HCT116 (cell line): Measurements from ENCODE around the gene TIAM1. TPM values are rescaled to one million over a fixed set of nuclear protein-coding genes. Genes with fewer than 3 reads are reported as not detected.

ENCODE experiments used
- ATAC-seq: fragments of 200-7000 bp; cut with Tn5 transposase; 2 replicates; pipeline ENCODE4 v1.9.1; 2020; ENCODE audit warnings: mild to moderate bottlenecking, moderate library complexity
- BruUV-seq: library from RNA; stranded (reverse); fragments of 400-500 nt; replicated peaks from 2 replicates; lab custom pipeline; 2021; lab: Mats Ljungman, UMichigan
- CTCF ChIA-PET: fragments of 300-600 bp; sonication (Branson Sonifier 250); formaldehyde crosslinking; loops from one replicate; lab custom pipeline; 2021; ENCODE audit warnings: antibody characterized with exemption; lab: Charles Lee
- POLR2A ChIA-PET: fragments of 300-600, 350-600 bp; sonication (Branson Sonifier 250); formaldehyde crosslinking; loops from one replicate; lab custom pipeline; 2021; ENCODE audit warnings: antibody characterized with exemption; lab: Charles Lee
- RAD21 ChIA-PET, 2 experiments: fragments of 300-600 bp; sonication (Branson Sonifier 250); formaldehyde crosslinking; loops; one replicate each; lab custom pipeline; 2023; ENCODE audit warnings: low total read pairs in 2 of 2; ENCODE audit not compliant: uncharacterized antibody in 2 of 2, unreplicated experiment in 2 of 2, low non-redundant PET in 1 of 2; lab: Charles Lee
- DNase-seq: peaks from one replicate; pipeline ENCODE4 v3.0.0-alpha.2; 2010; ENCODE audit warnings: low read depth, low spot score
- H2AFZ ChIP-seq: fragments of 200-600 bp; shearing (Covaris generic), sonication (generic); 2 replicates; pipeline ENCODE4 v1.6.1; 2017; ENCODE audit warnings: low read depth, mixed run types, mixed read lengths, antibody characterized with exemption, low read length; ENCODE audit not compliant: poor library complexity, severe bottlenecking
- H3K27ac ChIP-seq: 2 replicates; pipeline ENCODE4 v1.5.1; 2012; ENCODE audit warnings: low read depth, low read length
- H3K27me3 ChIP-seq: fragments of 200-600 bp; sonication (generic); 2 replicates; pipeline ENCODE4 v1.6.1; 2016; ENCODE audit warnings: mixed run types, low read length, mixed read lengths; ENCODE audit not compliant: insufficient read depth
- H3K36me3 ChIP-seq, 2 experiments: fragments of 200-500 bp in 1 of 2; fragments of 200-600 bp in 1 of 2; sonication (Bioruptor generic) in 1 of 2; sonication (generic) in 1 of 2; 2 replicates each; pipeline versions ENCODE4 v1.5.1 to v1.6.1; 2014 to 2016; ENCODE audit warnings: low read length in 2 of 2, inconsistent platforms in 1 of 2, mixed read lengths in 1 of 2, mixed run types in 1 of 2; ENCODE audit not compliant: insufficient read depth in 2 of 2, control insufficient read depth in 1 of 2
- H3K4me1 ChIP-seq, 2 experiments: fragments of 200-600 bp in 1 of 2; sonication (generic) in 1 of 2; 2 replicates each; pipeline versions ENCODE4 v1.5.1 to v1.6.1; 2012 to 2017; ENCODE audit warnings: low read length in 2 of 2, inconsistent platforms in 1 of 2, mild to moderate bottlenecking in 1 of 2, mixed read lengths in 1 of 2, mixed run types in 1 of 2, moderate library complexity in 1 of 2; ENCODE audit not compliant: insufficient read depth in 2 of 2, control insufficient read depth in 1 of 2
- H3K4me2 ChIP-seq: fragments of 200-600 bp; sonication (generic); 2 replicates; pipeline ENCODE4 v1.6.1; 2017; ENCODE audit warnings: mixed run types, low read length, mixed read lengths
- H3K4me3 ChIP-seq, 2 experiments: fragments of 200-600 bp in 1 of 2; sonication (generic) in 1 of 2; replicated peaks in 1 of 2; 2 replicates each; pipeline ENCODE4 v1.5.1; 2011 to 2016; ENCODE audit warnings: low read length in 2 of 2, control low read depth in 1 of 2, low read depth in 1 of 2, mild to moderate bottlenecking in 1 of 2, mixed read lengths in 1 of 2, mixed run types in 1 of 2
- H3K79me2 ChIP-seq: fragments of 200-600 bp; sonication (generic); 2 replicates; pipeline ENCODE4 v1.6.1; 2017; ENCODE audit warnings: mild to moderate bottlenecking, mixed run types, low read length, moderate library complexity, mixed read lengths; ENCODE audit not compliant: insufficient read depth
- H3K9ac ChIP-seq: fragments of 200-600 bp; sonication (generic); 2 replicates; pipeline ENCODE4 v1.6.1; 2016; ENCODE audit warnings: low read length, mixed read lengths
- H3K9me2 ChIP-seq: fragments of 200-600 bp; sonication (generic), shearing (Covaris generic); 2 replicates; pipeline ENCODE4 v1.6.1; 2017; ENCODE audit warnings: mixed run types, mild to moderate bottlenecking, moderate library complexity; ENCODE audit not compliant: insufficient read depth
- H3K9me3 ChIP-seq, 2 experiments: fragments of 200-500 bp in 1 of 2; fragments of 200-600 bp in 1 of 2; sonication (Bioruptor generic) in 1 of 2; sonication (generic) in 1 of 2; 2 replicates each; pipeline ENCODE4 v1.6.1; 2014 to 2017; ENCODE audit warnings: low read length in 2 of 2, mixed read lengths in 2 of 2, inconsistent platforms in 1 of 2, low read depth in 1 of 2, mild to moderate bottlenecking in 1 of 2, mixed run types in 1 of 2, moderate library complexity in 1 of 2; ENCODE audit not compliant: control insufficient read depth in 1 of 2, insufficient read depth in 1 of 2
- H4K20me1 ChIP-seq: fragments of 200-600 bp; sonication (generic), shearing (Covaris generic); 2 replicates; pipeline ENCODE4 v1.6.1; 2017; ENCODE audit warnings: mixed run types, mild to moderate bottlenecking, moderate library complexity; ENCODE audit not compliant: insufficient read depth
- CEBPB ChIP-seq: IDR thresholded peaks from 2 replicates; pipeline ENCODE4 v1.6.1; 2012; ENCODE audit warnings: low read depth
- EZH2 ChIP-seq: fragments of 200-600 bp; sonication (generic); IDR thresholded peaks from 2 replicates; pipeline ENCODE4 v1.6.1; 2017; ENCODE audit warnings: antibody characterized with exemption, mixed run types
- EZH2phosphoT487 ChIP-seq: fragments of 200-600 bp; IDR thresholded peaks from 2 replicates; pipeline ENCODE4 v1.6.1; 2018; ENCODE audit warnings: antibody characterized with exemption, borderline replicate concordance
- FOSL1 ChIP-seq: IDR thresholded peaks from 2 replicates; pipeline ENCODE4 v1.6.1; 2012; ENCODE audit warnings: low read depth
- JUND ChIP-seq: IDR thresholded peaks from 2 replicates; pipeline ENCODE4 v1.6.1; 2012
- REST ChIP-seq: IDR thresholded peaks from 2 replicates; pipeline ENCODE4 v1.6.1; 2012; ENCODE audit warnings: low read depth
- SIN3A ChIP-seq: IDR thresholded peaks from 2 replicates; pipeline ENCODE4 v1.6.1; 2012; ENCODE audit warnings: low read depth
- SRF ChIP-seq: IDR thresholded peaks from 2 replicates; pipeline ENCODE4 v1.6.1; 2012; ENCODE audit warnings: low read depth
- TCF7L2 ChIP-seq: IDR thresholded peaks from 2 replicates; pipeline ENCODE4 v1.7.0; 2011; ENCODE audit warnings: borderline replicate concordance, inconsistent platforms; ENCODE audit not compliant: insufficient read depth, insufficient read length; ENCODE audit errors: extremely low read depth
- ZBTB33 ChIP-seq: IDR thresholded peaks from 2 replicates; pipeline ENCODE4 v1.6.1; 2011; ENCODE audit warnings: mild to moderate bottlenecking, low read length, moderate library complexity; ENCODE audit not compliant: insufficient replicate concordance; ENCODE audit errors: extremely low read depth
- ZFX ChIP-seq: fragments of 450-650 bp; IDR thresholded peaks from 2 replicates; pipeline ENCODE4 v1.6.1; 2017
- intact Hi-C: fragments of 100-400 bp; cut with micrococcal nuclease; formaldehyde crosslinking; loops from 2 replicates; pipeline ENCODE4 v1.10.0; 2022
- total RNA-seq: library from RNA; stranded (reverse); gene quantifications from one replicate; pipeline ENCODE4 v1.2.1, GENCODE V29; 2021; ENCODE audit not compliant: unreplicated experiment

TIAM1 gene
- total RNA-seq, 1 experiment from 2014 or later = 47.8 TPM

- POLR2A ChIA-PET = no interaction called here
- RAD21 ChIA-PET = no interaction called here
- Histone ChIP-seq H3K27ac (no peak overlapping the region), H3K79me2 (no peaks in the 10 kb centered on the region)
- no TSS peak for BruUV-seq
- intact Hi-C loops = no loop called here
- TF ChIP-seq SRF = no peak
- no peak for TF ChIP-seq EZH2phosphoT487
- TF ChIP-seq CEBPB = no peak
- no peak for TF ChIP-seq ZFX
- TF ChIP-seq JUND = no peak
- TF ChIP-seq SIN3A = no peak
- no peak for TF ChIP-seq EZH2
- no peak for TF ChIP-seq FOSL1
- no peak for TF ChIP-seq REST
- no peak for TF ChIP-seq TCF7L2
- TF ChIP-seq ZBTB33 = no peak
- TF ChIP-seq, all 23 proteins: peak for 0
- Histone ChIP-seq H3K4me3 (no peak overlapping the region), H3K36me3 (peaks cover 0 to 2% of the 10 kb centered on the region in 2 experiments; a peak in 2 of 4 replicates), H3K9me2 (no peaks in the 10 kb centered on the region), H3K27me3 (no peaks in the 10 kb centered on the region), H4K20me1 (no peaks in the 10 kb centered on the region), H3K4me1 (no peaks in the 10 kb centered on the region), H3K9ac (no peak overlapping the region), H3K4me2 (no peak overlapping the region), H2AFZ (no peak overlapping the region), H3K9me3 (no peaks in the 10 kb centered on the region)
- DNase-seq (no peak), ATAC-seq (no peak)
- CTCF ChIA-PET = interaction anchor here (0.6 kb wide), 1 partner anchor 365 kb away, joined by 3 read pairs; no protein-coding TSS in a partner anchor
These were observed 220.1 kb downstream of the TIAM1 start for GRCh38 chr21:31124010-31124409.
